A549 treated with CORT108297 at 1 μM for 4 hours (cell line): ENCODE data around the gene FIZ1. TPM values are rescaled to one million over a fixed set of nuclear protein-coding genes. Genes with fewer than 3 reads are reported as not detected.

Source experiments
- total RNA-seq: library from RNA; stranded (reverse); fragments of 200-300 nt; extraction: Qiagen RNA extraction; gene quantifications from 5 replicates; pipeline ENCODE4 v1.2.3, GENCODE V29; 2022

FIZ1 gene
- 17.6 to 24.7 TPM (median 24.3 TPM) in 5 replicates for total RNA-seq

GRCh38 chr19:55599468-55599841, at the start of gene FIZ1:
Gene FIZ1, minus strand, starts transcription at chr19:55599517. Its CDS starts 1,652 bp downstream, at chr19:55597865.

GRCh38 chr19:55647732-55648584, 48.6 kb upstream of the FIZ1 start, which contains the start of gene CCDC106:
Gene CCDC106, plus strand, starts transcription at chr19:55648212. Its CDS starts 835 bp downstream, at chr19:55649047.

GRCh38 chr19:55643003-55643886, 43.9 kb upstream of the FIZ1 start, which contains the start of gene ZNF581:
Gene ZNF581, plus strand, starts transcription at chr19:55643649. Its CDS starts 923 bp downstream, at chr19:55644572.

GRCh38 chr19:55640577-55641425, 41.5 kb upstream of the FIZ1 start, which contains the start of gene ZNF580:
Gene ZNF580, plus strand, starts transcription at chr19:55641002. Its CDS starts 1,507 bp downstream, at chr19:55642509.

GRCh38 chr19:55624109-55625003, 25.0 kb upstream of the FIZ1 start, which contains the start of gene ZNF784:
Gene ZNF784, minus strand, starts transcription at chr19:55624566. Its CDS starts 5 bp downstream, at chr19:55624561.

GRCh38 chr19:55605637-55606470, 6.5 kb upstream of the FIZ1 start, which contains the start of gene ZNF865:
Gene ZNF865, plus strand, starts transcription at chr19:55605647. Its CDS starts 7,972 bp downstream, at chr19:55613619.

GRCh38 chr19:55599842-55600661, 735 bp upstream of the FIZ1 start, which contains the start of gene ZNF524:
Gene ZNF524, plus strand, starts transcription at chr19:55600288. Its CDS starts 1,825 bp downstream, at chr19:55602113.

GRCh38 chr19:55580628-55581144, 18.6 kb downstream of the FIZ1 start, which contains the start of gene ZNF579:
Gene ZNF579, minus strand, starts transcription at chr19:55580848. Its CDS starts 1,209 bp downstream, at chr19:55579639.

GRCh38 chr19:55545443-55545842, 53.9 kb downstream of the FIZ1 start, which contains the start of gene SBK3:
Gene SBK3, minus strand, starts transcription at chr19:55545543. Its CDS starts 0 bp downstream, at chr19:55545543.

Other genes with a start within 250 kb of the FIZ1 start
- 0.58 to 1.4 TPM (median 1.2 TPM) in 5 replicates for gene COX6B2, start 244.8 kb downstream of the FIZ1 start, total RNA-seq
- gene GARIN5B, start 236.3 kb downstream of the FIZ1 start, total RNA-seq = 0.06 to 0.29 TPM (median 0.12 TPM) in 5 replicates
- gene IL11, start 229.1 kb downstream of the FIZ1 start, total RNA-seq = 42.1 to 61.8 TPM (median 53.6 TPM) in 5 replicates
- 1.2 to 2.6 TPM (median 2.0 TPM) in 5 replicates for gene TMEM190, start 222.7 kb downstream of the FIZ1 start, total RNA-seq
- gene TMEM238, start 215.2 kb downstream of the FIZ1 start, total RNA-seq = 1.6 to 11.1 TPM (median 8.6 TPM) in 5 replicates
- 2,587 to 2,941 TPM (median 2,775 TPM) in 5 replicates for gene RPL28, start 213.6 kb downstream of the FIZ1 start, total RNA-seq
- 320 to 492 TPM (median 460 TPM) in 5 replicates for gene UBE2S, start 191.7 kb downstream of the FIZ1 start, total RNA-seq
- gene SHISA7, start 156.2 kb downstream of the FIZ1 start, total RNA-seq = 0.02 TPM in 1 of 5 replicates, not detected in the others
- gene ISOC2, start 137.9 kb downstream of the FIZ1 start, total RNA-seq = 54.6 to 66.3 TPM (median 63.5 TPM) in 5 replicates
- gene C19orf85, start 134.8 kb downstream of the FIZ1 start, total RNA-seq = not detected in 5 replicates
- 5.7 to 8.8 TPM (median 7.8 TPM) in 5 replicates for gene ZNF628, start 122.9 kb downstream of the FIZ1 start, total RNA-seq
- 34.2 to 64.7 TPM (median 61.2 TPM) in 5 replicates for gene NAT14, start 114.3 kb downstream of the FIZ1 start, total RNA-seq
- 0.45 to 1.3 TPM (median 0.81 TPM) in 5 replicates for gene SSC5D, start 111.1 kb downstream of the FIZ1 start, total RNA-seq
- gene SBK2, start 62.4 kb downstream of the FIZ1 start, total RNA-seq = 1.6 to 2.8 TPM (median 2.3 TPM) in 5 replicates
- 1.7 to 2.0 TPM (median 1.9 TPM) in 5 replicates for gene SBK3, start 54.0 kb downstream of the FIZ1 start, total RNA-seq
- gene ZNF579, start 18.7 kb downstream of the FIZ1 start, total RNA-seq = 15.7 to 31.2 TPM (median 28.5 TPM) in 5 replicates
- gene ZNF524, start 771 bp upstream of the FIZ1 start, total RNA-seq = 13.4 to 21.2 TPM (median 20.6 TPM) in 5 replicates
- gene ZNF865, start 6.1 kb upstream of the FIZ1 start, total RNA-seq = 7.3 to 13.8 TPM (median 12.5 TPM) in 5 replicates
- gene ZNF784, start 25.0 kb upstream of the FIZ1 start, total RNA-seq = 5.6 to 6.2 TPM (median 5.8 TPM) in 5 replicates
- gene ZNF580, start 41.5 kb upstream of the FIZ1 start, total RNA-seq = 29.4 to 56.4 TPM (median 50.5 TPM) in 5 replicates
- 36.6 to 52.1 TPM (median 49.2 TPM) in 5 replicates for gene ZNF581, start 44.1 kb upstream of the FIZ1 start, total RNA-seq
- gene CCDC106, start 48.7 kb upstream of the FIZ1 start, total RNA-seq = 14.1 to 20.4 TPM (median 19.1 TPM) in 5 replicates
- gene U2AF2, start 55.5 kb upstream of the FIZ1 start, total RNA-seq = 264 to 319 TPM (median 303 TPM) in 5 replicates
- gene EPN1, start 75.7 kb upstream of the FIZ1 start, total RNA-seq = 135 to 220 TPM (median 215 TPM) in 5 replicates
- not detected in 5 replicates for gene NLRP9, start 138.9 kb upstream of the FIZ1 start, total RNA-seq
- gene RFPL4A, start 159.6 kb upstream of the FIZ1 start, total RNA-seq = 0.31 to 0.54 TPM (median 0.45 TPM) in 5 replicates
- 0.28 TPM in 1 of 5 replicates, not detected in the others for gene RFPL4AL1, start 169.6 kb upstream of the FIZ1 start, total RNA-seq
- gene NLRP11, start 232.5 kb upstream of the FIZ1 start, total RNA-seq = 0.05 to 0.08 TPM (median 0.06 TPM) in 4 of 5 replicates, not detected in the other
- not detected in 5 replicates for gene NLRP4, start 237.0 kb upstream of the FIZ1 start, total RNA-seq